HepG2 (cell line): ENCODE data around the gene SOX9. TPM values are rescaled to one million over a fixed set of nuclear protein-coding genes. Genes with fewer than 3 reads are reported as not detected.

Experiments used
- ATM ChIP-seq: fragments of 450-650 bp; IDR thresholded peaks from 2 replicates; pipeline ENCODE4 v1.7.1; 2017; ENCODE audit warnings: mild to moderate bottlenecking, borderline replicate concordance
- BRCA1 ChIP-seq: sonication (generic); formaldehyde crosslinking; IDR thresholded peaks from 2 replicates; pipeline ENCODE4 v1.4.0; 2020; ENCODE audit warnings: missing genetic modification reagents
- EP300 ChIP-seq, 3 experiments: sonication (generic) in 1 of 3; formaldehyde crosslinking in 1 of 3; IDR thresholded peaks; 2 replicates each; pipeline versions ENCODE4 v1.5.1 to v1.6.1; 2011 to 2020; ENCODE audit warnings: low read depth in 2 of 3, low read length in 2 of 3, borderline replicate concordance in 1 of 3, improper control_type of control experiment in 1 of 3, mild to moderate bottlenecking in 1 of 3, missing genetic modification reagents in 1 of 3, moderate library complexity in 1 of 3
- GATAD2A ChIP-seq: IDR thresholded peaks from 2 replicates; pipeline ENCODE4 v1.6.1; 2016
- ISX ChIP-seq: sonication (generic); formaldehyde crosslinking; conservative IDR thresholded peaks from 2 replicates; pipeline ENCODE4 v1.5.0; 2020; ENCODE audit warnings: missing genetic modification reagents
- JARID2 ChIP-seq: sonication (generic); formaldehyde crosslinking; IDR thresholded peaks from 2 replicates; pipeline ENCODE4 v1.8.1; 2023; ENCODE audit warnings: missing genetic modification reagents, inconsistent platforms; ENCODE audit not compliant: insufficient replicate concordance
- KLF16 ChIP-seq, 2 experiments: sonication (generic) in 1 of 2; formaldehyde crosslinking in 1 of 2; IDR thresholded peaks; 2 replicates each; pipeline versions ENCODE4 v1.6.1 to v1.8.0; 2016 to 2023; ENCODE audit warnings: missing genetic modification reagents in 2 of 2, missing compliant biosample characterization in 1 of 2
- NR2F2 ChIP-seq: IDR thresholded peaks from 2 replicates; pipeline ENCODE4 v1.6.1; 2012; ENCODE audit warnings: low read depth, inconsistent platforms, borderline replicate concordance
- RXRB ChIP-seq: IDR thresholded peaks from 2 replicates; pipeline ENCODE4 v1.6.1; 2016; ENCODE audit warnings: borderline replicate concordance, missing genetic modification reagents, missing compliant biosample characterization
- ZNF329 ChIP-seq: sonication (generic); formaldehyde crosslinking; IDR thresholded peaks from 2 replicates; pipeline ENCODE4 v1.9.0; 2021; ENCODE audit warnings: low read depth, mild to moderate bottlenecking, missing genetic modification reagents
- ZNF430 ChIP-seq: sonication (generic); formaldehyde crosslinking; IDR thresholded peaks from 2 replicates; pipeline ENCODE4 v1.9.0; 2021; ENCODE audit warnings: mild to moderate bottlenecking, missing genetic modification reagents
- ZNF619 ChIP-seq: sonication (generic); formaldehyde crosslinking; IDR thresholded peaks from 2 replicates; pipeline ENCODE4 v1.4.0; 2020; ENCODE audit warnings: mild to moderate bottlenecking, missing genetic modification reagents
- ZNF788 ChIP-seq: sonication (generic); formaldehyde crosslinking; IDR thresholded peaks from 2 replicates; pipeline ENCODE4 v1.5.0; 2020; ENCODE audit warnings: mild to moderate bottlenecking, missing genetic modification reagents, borderline replicate concordance
- ZNF850 ChIP-seq: sonication (generic); formaldehyde crosslinking; conservative IDR thresholded peaks from 2 replicates; pipeline ENCODE4 v1.9.0; 2021; ENCODE audit warnings: mild to moderate bottlenecking, missing genetic modification reagents
- polyA plus RNA-seq, 8 experiments: library from polyadenylated mRNA; depleted of rRNA in 3 of 8; stranded (reverse) in 7 of 8; unstranded in 1 of 8; fragments of >200 nt; fragmentation: Illumina TruSeq in 4 of 8; extraction: Trizol in 4 of 8; gene quantifications; 2 replicates each; pipeline versions ENCODE4 v1.2.1 to v1.2.3, GENCODE V29; 2011 to 2016; ENCODE audit warnings: low read depth in 4 of 8, missing spikeins in 1 of 8, mixed read lengths in 1 of 8; ENCODE audit not compliant: insufficient read depth in 1 of 8
- total RNA-seq, 5 experiments: library from RNA; depleted of rRNA; stranded (reverse); fragments of >200 nt; fragmentation: Illumina TruSeq; extraction: Trizol; gene quantifications; 2 replicates each; pipeline ENCODE4 v1.2.3, GENCODE V29; 2016; ENCODE audit warnings: low read depth in 1 of 5
- TF ChIP-seq, protein P1 (sequence below), 2 experiments: sonication (generic) in 1 of 2; formaldehyde crosslinking in 1 of 2; IDR thresholded peaks; 2 replicates each; pipeline versions ENCODE4 v1.5.1 to v1.6.1; 2011 to 2020; ENCODE audit warnings: borderline replicate concordance in 1 of 2, low read depth in 1 of 2, low read length in 1 of 2, mild to moderate bottlenecking in 1 of 2, missing genetic modification reagents in 1 of 2, moderate library complexity in 1 of 2
- TF ChIP-seq, protein P2 (sequence below): sonication (generic); formaldehyde crosslinking; IDR thresholded peaks from 2 replicates; pipeline ENCODE4 v1.8.0; 2022; ENCODE audit warnings: mild to moderate bottlenecking, missing genetic modification reagents
- TF ChIP-seq, protein P3 (sequence below): sonication (generic); formaldehyde crosslinking; IDR thresholded peaks from 2 replicates; pipeline ENCODE4 v1.4.0; 2020; ENCODE audit warnings: mild to moderate bottlenecking, missing genetic modification reagents, borderline replicate concordance
- TF ChIP-seq, protein P4 (sequence below): IDR thresholded peaks from 2 replicates; pipeline ENCODE4 v1.6.1; 2016; ENCODE audit warnings: low read depth, borderline replicate concordance

Gene SOX9
- total and polyA plus RNA-seq, 2 of the 13 experiments (the other 11 are each of a cell fraction or from before 2014, with no cell fraction given): 16.1 to 27.6 TPM

DNA sequence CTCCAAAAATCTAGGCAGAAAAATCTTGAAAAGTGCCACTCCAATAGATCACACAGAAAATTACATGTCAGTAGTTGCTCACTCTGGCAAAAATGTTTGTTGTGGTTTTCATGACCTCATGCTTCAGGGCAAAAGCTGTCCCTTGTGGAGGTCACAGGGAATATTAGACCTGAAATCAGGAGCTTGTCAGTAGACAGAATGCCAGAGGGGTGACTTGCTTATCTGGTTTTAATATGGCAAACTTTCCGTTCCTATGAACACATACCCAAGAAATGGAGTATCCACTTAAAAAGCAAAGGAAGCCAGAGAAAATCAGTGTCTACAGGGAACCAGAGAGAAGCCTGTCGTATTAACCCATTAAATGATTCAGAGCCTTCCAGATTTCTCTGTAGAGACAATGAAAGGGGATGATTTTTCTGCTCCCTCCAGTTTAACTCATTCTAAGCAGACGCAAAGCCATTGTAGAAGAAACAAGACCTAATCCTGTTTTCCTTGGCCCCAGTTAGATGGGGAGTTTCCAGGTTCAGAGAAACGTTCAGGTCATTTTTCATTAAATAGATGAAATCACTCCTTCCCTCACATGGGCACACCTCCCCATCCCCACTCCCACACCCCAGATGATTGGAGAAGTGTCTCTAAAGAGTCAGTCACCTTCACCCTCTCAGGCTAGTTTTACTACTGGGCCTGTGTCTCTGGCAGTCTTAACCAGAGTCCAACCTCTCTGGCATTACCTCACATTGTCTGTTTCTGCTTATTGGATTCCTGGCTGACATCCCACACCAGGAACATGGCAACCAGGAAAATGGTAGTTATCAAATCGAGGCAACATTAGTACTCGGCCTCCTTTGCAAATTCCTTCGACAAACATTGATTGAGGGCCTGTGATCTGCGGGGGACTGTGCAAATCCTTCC lies 6.0 kb downstream of the SOX9 start (continued):
- TF ChIP-seq EP300 (IDR thresholded peaks at IDR 0.05; ENCODE audit: low read depth in 2 of 2, low read length in 2 of 2) (peak in 1 of 2 experiments; percentile 71; a peak in 1 of 4 replicates), EP300 (CRISPR knock-in tag; IDR thresholded peaks at IDR 0.05; ENCODE audit: borderline replicate concordance) (peak; percentile 44; the same call in 1 of the 2 replicates), KLF16 (CRISPR knock-in tag; IDR thresholded peaks at IDR 0.05) (peak in 1 of 2 experiments; percentile 43; a peak in 1 of 4 replicates), ISX (CRISPR knock-in tag) (no peak), ATM (no peak), BRCA1 (CRISPR knock-in tag) (0 out of 2 replicates have a peak, but pooled peaks have one; percentile 38), ZNF619 (CRISPR knock-in tag) (no peak), RXRB (CRISPR knock-in tag) (peak; percentile 93), ZNF430 (0 out of 2 replicates have a peak, but pooled peaks have one; percentile 39), GATAD2A (peak; percentile 61; the same call in 1 of the 2 replicates), JARID2 (CRISPR knock-in tag) (no peak), ZNF788 (CRISPR knock-in tag) (no peak), ZNF329 (no peak), ZNF850 (CRISPR knock-in tag) (no peak), NR2F2 (peak; percentile 45; the same call in 1 of the 2 replicates)
- TF ChIP-seq, protein P1, sequence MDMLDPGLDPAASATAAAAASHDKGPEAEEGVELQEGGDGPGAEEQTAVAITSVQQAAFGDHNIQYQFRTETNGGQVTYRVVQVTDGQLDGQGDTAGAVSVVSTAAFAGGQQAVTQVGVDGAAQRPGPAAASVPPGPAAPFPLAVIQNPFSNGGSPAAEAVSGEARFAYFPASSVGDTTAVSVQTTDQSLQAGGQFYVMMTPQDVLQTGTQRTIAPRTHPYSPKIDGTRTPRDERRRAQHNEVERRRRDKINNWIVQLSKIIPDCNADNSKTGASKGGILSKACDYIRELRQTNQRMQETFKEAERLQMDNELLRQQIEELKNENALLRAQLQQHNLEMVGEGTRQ (IDR thresholded peaks at IDR 0.05; ENCODE audit: low read depth, low read length): no peak
- TF ChIP-seq, protein P1 (CRISPR knock-in tag; IDR thresholded peaks at IDR 0.05; ENCODE audit: borderline replicate concordance): no peak
- TF ChIP-seq, protein P2, sequence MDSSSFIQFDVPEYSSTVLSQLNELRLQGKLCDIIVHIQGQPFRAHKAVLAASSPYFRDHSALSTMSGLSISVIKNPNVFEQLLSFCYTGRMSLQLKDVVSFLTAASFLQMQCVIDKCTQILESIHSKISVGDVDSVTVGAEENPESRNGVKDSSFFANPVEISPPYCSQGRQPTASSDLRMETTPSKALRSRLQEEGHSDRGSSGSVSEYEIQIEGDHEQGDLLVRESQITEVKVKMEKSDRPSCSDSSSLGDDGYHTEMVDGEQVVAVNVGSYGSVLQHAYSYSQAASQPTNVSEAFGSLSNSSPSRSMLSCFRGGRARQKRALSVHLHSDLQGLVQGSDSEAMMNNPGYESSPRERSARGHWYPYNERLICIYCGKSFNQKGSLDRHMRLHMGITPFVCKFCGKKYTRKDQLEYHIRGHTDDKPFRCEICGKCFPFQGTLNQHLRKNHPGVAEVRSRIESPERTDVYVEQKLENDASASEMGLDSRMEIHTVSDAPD (CRISPR knock-in tag): peak; percentile 15; the same call in 1 of the 2 replicates
- TF ChIP-seq, protein P3, sequence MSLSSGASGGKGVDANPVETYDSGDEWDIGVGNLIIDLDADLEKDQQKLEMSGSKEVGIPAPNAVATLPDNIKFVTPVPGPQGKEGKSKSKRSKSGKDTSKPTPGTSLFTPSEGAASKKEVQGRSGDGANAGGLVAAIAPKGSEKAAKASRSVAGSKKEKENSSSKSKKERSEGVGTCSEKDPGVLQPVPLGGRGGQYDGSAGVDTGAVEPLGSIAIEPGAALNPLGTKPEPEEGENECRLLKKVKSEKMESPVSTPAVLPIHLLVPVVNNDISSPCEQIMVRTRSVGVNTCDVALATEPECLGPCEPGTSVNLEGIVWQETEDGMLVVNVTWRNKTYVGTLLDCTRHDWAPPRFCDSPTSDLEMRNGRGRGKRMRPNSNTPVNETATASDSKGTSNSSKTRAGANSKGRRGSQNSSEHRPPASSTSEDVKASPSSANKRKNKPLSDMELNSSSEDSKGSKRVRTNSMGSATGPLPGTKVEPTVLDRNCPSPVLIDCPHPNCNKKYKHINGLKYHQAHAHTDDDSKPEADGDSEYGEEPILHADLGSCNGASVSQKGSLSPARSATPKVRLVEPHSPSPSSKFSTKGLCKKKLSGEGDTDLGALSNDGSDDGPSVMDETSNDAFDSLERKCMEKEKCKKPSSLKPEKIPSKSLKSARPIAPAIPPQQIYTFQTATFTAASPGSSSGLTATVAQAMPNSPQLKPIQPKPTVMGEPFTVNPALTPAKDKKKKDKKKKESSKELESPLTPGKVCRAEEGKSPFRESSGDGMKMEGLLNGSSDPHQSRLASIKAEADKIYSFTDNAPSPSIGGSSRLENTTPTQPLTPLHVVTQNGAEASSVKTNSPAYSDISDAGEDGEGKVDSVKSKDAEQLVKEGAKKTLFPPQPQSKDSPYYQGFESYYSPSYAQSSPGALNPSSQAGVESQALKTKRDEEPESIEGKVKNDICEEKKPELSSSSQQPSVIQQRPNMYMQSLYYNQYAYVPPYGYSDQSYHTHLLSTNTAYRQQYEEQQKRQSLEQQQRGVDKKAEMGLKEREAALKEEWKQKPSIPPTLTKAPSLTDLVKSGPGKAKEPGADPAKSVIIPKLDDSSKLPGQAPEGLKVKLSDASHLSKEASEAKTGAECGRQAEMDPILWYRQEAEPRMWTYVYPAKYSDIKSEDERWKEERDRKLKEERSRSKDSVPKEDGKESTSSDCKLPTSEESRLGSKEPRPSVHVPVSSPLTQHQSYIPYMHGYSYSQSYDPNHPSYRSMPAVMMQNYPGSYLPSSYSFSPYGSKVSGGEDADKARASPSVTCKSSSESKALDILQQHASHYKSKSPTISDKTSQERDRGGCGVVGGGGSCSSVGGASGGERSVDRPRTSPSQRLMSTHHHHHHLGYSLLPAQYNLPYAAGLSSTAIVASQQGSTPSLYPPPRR (CRISPR knock-in tag): 0 out of 2 replicates have a peak, but pooled peaks have one; percentile 48
- TF ChIP-seq, protein P4, sequence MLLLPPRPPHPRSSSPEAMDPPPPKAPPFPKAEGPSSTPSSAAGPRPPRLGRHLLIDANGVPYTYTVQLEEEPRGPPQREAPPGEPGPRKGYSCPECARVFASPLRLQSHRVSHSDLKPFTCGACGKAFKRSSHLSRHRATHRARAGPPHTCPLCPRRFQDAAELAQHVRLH (CRISPR knock-in tag): peak; percentile 21; the same call in 1 of the 2 replicates
